DMS 273 (cell line): ENCODE measurements around the gene FBLN2.
A peak's percentile ranks its signal among the peaks of the same experiment; 100 is the strongest.
"Not testable (repeated sequence)": the region's sequence is repeated elsewhere in the genome, so short reads cannot be mapped to it uniquely, and the experiment has no call there.

ENCODE experiments used
- DNase-seq: peaks from one replicate; lab custom pipeline; 2025; ENCODE audit not compliant: unreplicated experiment; lab: John Stamatoyannopoulos, UW

The FBLN2 gene

GRCh38 chr3:13548696-13549622, at the start of gene FBLN2:
Gene FBLN2, plus strand, starts transcription at chr3:13549125. Its CDS starts 21,231 bp downstream, at chr3:13570356.
- peak; percentile 75 for DNase-seq

GRCh38 chr3:13499246-13499645, 49.7 kb upstream of the FBLN2 start:
- not testable (repeated sequence) for DNase-seq

DNA sequence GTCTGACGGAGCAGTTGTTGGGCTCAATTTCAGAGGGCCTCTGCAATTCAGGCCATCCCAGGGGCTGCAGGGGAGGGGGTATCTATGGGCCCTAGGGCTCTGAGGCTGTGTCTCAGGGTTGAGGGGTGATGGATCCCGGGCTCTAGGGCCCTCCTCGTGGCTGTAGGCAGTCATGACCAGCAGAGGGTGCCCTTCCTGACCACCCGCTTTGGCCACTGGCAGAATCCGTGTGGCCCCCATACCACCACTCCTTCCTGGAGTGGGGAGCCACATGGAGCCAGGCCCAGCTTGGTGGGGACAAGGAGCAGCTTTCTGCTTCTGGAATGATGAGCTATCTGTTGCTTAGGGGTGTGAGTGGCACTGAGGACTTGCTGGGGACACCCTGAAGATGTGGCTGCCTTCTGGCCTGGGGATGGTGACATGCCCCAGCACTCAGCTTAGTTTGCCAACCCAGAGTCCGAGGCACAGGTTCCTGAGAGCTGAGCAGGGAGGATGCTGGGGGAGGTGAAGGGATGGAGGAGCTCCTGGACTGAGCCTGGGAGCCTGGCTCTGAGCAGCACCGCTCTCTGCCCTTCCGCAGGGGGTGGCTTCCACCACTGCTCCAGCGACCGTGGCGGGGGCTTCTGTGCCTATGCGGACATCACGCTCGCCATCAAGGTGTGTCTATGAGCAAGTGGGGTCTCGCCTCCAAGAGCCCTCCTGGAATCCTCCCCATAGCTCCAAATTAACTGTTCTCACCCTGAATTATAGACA, 48.6 kb upstream of the FBLN2 start:
- DNase-seq: peak; percentile 46

- DNase-seq: no peak
Measured at GRCh38 chr3:13501056-13501455, 47.9 kb upstream of the FBLN2 start.

DNA sequence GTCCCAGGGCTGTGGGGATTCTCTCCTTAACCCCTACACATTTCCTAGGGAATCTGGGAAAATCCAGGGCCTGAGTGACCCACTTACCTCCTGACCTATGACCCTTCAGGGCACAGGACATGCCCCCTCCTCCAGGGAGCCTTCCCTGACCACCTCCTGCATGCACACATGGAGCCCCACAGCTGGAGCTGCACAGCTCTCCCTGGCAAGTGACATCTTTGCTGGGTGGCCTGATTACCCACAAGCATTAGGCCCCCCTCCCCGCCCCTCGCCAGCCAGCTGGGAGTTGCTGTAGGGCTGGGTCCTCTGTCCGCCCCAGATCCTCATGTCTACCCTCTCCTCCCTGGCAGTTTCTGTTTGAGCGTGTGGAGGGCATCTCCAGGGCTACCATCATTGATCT, 47.4 kb upstream of the FBLN2 start:
- DNase-seq: no peak

DNA sequence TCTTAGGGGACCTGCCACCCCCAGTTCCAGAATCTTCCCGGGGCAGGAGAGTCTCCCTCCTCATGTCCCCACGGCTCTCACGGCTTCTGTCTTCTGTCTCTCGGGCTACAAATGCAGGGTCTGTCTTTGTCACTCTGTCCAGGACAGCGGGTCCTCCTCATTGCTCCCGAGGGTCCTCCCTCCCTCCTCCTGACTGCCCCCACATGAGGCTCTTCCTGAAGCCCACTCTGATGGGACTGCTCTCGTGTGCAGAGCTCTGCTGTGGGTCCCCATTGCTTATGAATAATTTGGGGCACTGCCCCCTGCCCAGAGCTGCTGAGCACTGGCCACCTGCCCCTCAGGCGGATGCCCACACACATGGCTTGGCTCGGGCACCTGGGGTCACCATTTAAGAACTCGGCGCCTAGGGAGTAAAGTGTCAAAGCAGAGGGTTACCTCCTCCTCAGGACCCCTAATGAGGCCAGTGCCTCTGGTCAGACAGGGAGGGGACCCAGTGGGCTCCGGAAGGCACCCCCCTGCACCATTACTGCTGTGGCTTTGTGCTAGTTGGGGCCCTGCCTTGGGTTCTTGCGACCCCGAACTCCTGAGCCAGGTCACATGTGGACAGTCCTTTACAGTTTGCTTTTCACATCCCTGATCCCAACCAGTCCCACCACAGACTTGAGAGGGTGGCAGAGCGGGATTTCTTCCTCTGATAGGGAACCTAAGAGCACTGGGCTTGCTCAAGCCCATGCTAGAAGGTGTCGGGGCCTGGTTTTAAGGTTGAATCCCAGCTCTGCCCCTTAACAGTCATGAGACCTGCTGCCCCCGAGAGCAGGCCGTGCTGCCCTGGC, 46.8 kb upstream of the FBLN2 start:
- no peak for DNase-seq

GRCh38 chr3:13502791-13503060, 46.2 kb upstream of the FBLN2 start:
- no peak for DNase-seq

- DNase-seq: no peak
Measured at GRCh38 chr3:13504161-13504831, 44.6 kb upstream of the FBLN2 start.

- no peak for DNase-seq
Measured at GRCh38 chr3:13505147-13506130, 43.5 kb upstream of the FBLN2 start.

DNA sequence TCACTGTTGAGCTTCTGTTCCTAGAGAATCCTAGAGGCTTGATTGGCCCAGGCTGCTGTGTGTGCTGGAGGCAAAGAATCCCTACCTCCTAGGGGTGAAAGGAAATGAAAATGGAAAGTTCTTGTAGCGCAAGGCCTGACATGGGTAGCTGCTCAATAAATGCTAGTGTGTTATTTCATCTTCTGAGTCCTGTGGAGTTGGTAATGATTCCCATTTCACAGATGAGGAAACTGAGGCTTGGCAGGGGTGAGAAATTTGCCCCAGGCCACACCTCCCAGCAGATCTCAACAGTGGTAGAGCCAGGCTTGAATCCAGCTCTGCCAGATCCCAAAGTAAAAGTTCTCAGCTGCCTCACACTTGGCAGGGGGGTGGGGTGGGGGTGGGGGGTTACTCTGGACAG, 42.7 kb upstream of the FBLN2 start:
- DNase-seq: no peak

DNA sequence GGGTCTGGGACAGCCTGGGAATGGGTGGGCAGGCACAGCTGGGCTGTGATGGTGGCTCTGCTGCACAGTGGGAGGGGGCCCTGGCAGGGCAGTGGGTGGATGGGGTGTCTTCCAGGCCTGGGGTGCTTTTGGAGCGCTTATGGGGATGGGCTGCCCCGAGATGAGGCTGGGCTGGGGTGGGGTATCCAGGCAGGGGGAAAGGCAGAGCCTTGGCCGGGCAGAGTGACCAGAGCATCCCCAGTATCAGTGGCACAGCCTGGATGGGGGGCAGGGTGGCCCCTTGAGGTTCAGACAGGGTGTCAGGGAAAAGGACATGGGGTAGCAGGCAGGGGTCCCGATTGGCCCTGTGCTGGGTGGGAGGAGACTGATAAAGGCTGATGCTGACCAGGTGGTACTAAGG, 42.2 kb upstream of the FBLN2 start:
- DNase-seq: no peak

GRCh38 chr3:13507247-13507569, 41.7 kb upstream of the FBLN2 start:
- DNase-seq: no peak

DNA sequence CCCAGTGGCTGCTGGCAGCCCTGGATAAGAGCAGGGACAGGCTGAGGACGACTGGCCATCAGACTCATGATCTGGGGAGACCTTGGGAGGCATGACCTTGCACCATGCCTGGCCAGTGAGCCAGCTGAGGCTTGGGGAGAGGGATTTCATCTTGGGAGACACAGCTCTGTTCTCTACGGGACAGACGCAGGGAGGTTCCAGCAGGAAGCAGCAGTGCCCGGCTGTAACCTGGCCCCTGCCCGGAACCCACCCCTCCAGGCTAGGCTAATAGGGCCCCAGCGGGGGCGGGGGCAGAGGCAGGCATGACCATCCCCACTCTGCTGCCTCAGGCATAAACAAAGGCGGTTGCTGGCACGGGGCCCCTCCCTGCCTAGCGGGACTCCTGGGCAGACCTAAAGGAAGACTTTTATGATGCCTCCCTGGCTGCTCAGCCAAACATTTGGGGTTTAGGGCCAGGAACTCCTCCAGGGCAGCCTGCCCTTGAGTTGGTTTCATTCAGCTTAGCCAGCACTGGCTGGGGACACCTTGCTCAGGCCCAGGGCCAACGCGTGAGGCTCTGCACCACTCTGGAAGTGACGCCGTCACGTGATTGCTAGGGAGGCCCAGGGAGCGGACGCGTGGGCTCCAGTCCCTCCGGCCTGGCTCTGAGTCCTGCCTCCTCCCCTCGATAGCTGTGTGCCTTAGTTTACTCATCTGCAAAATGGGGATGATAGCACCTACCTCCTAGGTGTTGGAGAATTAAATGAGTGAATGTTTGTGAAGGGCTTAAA, 41.2 kb upstream of the FBLN2 start:
- peak; percentile 58 for DNase-seq

DNA sequence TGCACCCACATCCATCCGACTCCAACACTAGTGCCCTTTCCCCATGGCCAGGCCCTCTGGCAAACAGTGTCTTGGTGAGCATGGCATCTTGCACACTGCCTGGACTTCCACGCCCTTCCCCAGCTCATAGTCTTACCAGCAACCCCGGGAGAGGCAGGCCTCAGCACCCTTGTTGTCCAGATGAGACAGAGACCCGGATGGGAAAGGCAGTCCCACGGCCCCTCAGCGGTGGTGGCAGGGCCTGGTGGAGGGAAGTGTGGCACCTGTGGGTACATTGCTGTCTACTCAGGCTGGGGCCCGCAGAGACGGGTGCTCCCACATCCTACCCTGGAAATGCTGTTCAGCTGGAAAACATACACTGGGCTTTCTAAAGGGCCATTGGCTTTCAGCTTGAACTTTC, 40.4 kb upstream of the FBLN2 start:
- no peak for DNase-seq

- DNase-seq: no peak
Measured at GRCh38 chr3:13509059-13509815, 39.7 kb upstream of the FBLN2 start.

DNA sequence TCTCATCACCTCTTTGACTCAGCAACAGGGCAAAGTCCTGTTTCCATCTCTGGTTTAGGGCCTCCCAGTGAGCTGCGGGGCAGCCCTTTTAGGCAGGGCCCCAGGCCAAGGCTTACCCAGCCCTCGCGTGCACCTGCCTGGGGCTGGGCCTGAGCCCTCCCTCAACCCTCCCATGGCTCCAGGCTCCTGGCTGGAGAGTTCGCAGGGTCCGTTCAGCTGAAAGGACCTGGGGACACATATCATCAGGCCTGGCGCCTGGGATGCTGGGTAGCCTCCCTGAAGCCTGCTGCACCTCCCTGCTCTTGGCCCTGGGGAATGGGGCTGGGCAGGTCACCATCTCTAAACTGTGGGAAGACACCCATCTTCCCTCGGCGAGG, 39.1 kb upstream of the FBLN2 start:
- DNase-seq: no peak

- DNase-seq: no peak
Measured at GRCh38 chr3:13512451-13512850, 36.5 kb upstream of the FBLN2 start.

GRCh38 chr3:13513051-13513912, 35.6 kb upstream of the FBLN2 start:
- peak; percentile 33 for DNase-seq
